Activated T-cell treated with anti-CD3 and anti-CD28 coated beads for 1 hour (primary cell): Measurements from ENCODE around the gene ROBO3.
A peak's percentile ranks its signal among the peaks of the same experiment; 100 is the strongest.

Experiments used
- DNase-seq: peaks from one replicate; pipeline ENCODE4 v3.0.0-alpha.2; 2020; ENCODE audit warnings: low read depth

The ROBO3 gene

DNA sequence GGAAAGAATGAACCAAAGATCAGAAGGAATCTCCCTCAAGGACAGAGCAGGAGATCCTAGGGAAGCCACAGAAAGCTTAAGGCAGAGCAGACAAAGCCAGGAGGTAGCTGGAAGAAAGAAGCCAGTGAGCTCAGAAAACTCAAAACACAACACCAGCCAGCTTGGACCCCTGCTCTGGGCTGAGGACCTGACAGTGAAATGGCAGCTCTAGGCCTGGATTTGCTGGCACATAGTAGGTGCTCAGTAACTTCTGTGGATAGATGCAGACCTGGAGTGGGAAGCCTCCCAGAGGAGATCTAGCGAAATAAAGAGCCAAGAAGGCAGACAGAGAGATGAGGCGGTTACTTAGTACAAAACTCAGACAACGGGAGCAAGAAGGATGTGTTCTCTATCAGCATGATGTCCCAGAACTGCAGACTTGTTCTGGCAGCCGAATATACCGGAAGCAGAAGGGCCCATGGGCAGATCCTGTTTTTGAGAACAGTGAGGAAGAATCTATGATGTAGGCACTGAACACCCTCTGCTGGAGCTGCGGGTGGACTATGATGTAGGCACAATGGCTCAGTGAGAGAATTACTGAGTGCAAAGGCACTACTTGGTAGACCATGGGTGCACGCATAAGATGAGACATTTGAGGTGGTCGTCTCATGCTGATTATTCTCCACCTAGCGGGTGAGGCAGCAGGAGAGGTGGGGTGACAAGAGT, 27.7 kb downstream of the ROBO3 start:
- DNase-seq = no peak

DNA sequence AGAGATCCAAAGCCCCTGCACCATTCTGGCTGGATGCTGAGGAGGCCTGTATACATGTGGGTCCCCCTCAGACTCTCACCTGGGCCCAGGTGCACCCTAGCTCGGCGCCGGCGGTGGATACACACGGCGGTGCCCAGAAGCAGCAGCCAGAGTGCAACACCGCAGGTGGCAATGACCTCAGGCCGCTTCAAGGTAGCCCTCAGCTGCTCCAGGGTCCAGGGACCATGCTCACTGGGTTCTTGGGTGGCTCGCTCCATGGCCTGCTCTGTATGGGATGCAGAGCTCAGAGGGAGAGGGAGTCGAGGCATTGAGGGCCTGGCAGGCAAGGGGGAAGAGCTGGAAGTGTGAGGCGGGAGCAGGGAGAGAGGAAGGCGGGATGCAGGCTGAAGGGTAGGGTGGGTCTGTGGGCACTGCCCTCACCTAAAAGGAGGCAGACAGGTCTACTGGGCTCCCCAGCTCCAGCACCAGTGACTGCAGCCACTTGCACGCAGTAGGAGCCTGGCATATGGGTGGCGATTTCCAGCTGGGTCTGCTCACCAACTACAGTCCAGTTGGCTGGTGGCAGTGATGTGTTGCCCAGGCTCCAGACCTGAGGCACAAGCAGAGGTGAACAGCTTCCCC, 28.7 kb downstream of the ROBO3 start:
- no peak for DNase-seq

GRCh38 chr11:124894606-124895430, 29.6 kb downstream of the ROBO3 start:
- no peak for DNase-seq

DNA sequence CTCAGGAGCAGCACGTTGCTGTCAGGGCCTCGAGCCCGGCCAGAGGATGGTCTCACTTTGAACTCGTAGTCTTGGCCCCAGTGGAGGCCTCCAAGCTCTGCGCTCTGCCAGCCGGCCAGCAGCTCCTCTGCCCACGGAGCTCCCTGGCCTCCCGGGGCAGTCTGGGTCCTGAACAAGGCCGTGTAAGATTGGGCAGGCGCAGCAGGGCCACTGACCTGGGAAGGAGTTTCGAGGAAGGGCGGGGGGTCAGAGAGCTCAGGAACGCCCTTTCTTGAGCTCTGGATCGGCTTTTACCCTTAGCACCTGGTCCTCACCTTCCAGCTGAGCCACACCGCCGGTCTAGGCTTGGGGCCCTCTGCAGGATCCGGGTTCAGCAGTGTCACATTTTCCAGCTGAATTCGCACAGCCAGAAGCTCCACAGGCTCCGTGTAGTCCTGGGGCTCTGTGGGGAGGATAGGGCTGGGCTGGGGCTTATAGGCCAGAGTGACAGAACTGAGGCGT, 30.3 kb downstream of the ROBO3 start:
- DNase-seq = no peak

- DNase-seq = no peak
These were observed 31.0 kb downstream of the ROBO3 start for GRCh38 chr11:124896071-124896750.

- no peak for DNase-seq
These were observed 31.7 kb downstream of the ROBO3 start for GRCh38 chr11:124896821-124897391.

DNA sequence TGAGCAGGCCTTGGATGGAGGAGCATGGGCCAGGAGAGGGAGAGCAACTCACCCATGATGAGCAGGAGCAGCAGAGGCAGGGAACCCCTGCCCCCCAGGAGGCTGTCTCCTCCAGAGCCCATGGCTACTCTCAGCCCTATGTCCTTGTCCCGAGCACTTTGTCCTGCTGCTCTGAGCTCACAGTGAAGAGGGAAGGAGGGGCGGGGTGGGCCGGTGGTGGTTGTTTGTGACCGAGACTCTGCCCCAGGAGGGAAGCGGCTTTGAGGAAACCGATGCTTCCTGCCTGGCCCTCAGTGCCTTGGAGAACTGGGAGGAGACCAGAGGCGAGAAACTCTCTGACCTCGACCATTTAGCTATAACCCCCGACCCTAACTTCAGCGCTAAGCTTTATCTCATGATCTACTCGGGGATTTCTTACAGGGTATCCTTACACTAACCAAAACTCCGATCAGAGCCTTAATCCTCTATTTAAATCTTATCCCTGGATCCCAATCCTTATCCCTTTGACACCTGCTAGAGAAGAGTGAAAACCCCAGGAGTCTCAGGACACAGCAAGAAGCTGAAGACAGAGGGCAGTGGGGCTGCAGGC, 32.5 kb downstream of the ROBO3 start, which contains the start of gene ROBO4:
TSS of gene ROBO4 (minus strand) at position 192 of the 589 bp plus-strand sequence. CDS start at position 122, 70 bp downstream.
- DNase-seq = no peak

DNA sequence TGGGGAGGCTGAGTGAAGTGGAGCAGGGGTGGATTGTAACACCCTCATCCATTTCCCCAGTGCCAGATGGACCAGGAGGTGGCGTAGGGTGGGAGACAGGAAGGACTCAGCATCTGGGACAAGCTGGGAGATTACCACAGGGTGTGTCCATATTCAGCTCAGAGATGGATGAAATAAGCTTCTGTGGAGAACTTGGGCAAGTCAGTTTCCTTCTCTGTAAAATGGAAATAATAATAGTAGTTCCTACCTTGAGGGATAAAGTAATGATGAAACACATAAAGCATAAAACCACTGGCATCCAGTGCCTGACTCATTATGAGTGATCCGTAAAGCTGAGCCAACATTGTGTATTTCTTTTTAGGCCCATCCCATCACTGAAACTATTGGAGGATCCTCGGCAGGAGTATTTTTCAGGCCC, 33.0 kb downstream of the ROBO3 start:
- no peak for DNase-seq

DNA sequence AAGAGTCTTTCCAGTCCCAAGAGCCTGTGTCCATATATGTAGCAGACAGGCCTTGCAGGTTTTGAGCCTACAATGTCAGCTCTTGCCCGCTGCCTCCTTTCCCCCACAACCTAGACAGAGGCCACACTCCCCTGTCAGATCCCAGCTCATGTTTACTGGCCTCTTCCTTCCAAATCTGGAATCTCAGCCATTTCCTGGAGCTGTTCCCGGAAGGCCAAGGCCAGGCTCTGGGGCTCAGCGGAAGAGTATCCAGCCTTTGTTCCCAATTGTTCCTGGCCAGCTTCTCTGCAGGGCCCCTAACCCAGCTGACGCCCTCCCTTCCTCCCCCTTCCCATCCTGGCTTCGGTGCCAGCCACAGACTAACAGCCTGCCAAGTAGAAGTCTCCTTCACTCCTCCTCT, 33.5 kb downstream of the ROBO3 start:
- no peak for DNase-seq

GRCh38 chr11:124899383-124900145, 34.3 kb downstream of the ROBO3 start:
- DNase-seq = no peak

DNA sequence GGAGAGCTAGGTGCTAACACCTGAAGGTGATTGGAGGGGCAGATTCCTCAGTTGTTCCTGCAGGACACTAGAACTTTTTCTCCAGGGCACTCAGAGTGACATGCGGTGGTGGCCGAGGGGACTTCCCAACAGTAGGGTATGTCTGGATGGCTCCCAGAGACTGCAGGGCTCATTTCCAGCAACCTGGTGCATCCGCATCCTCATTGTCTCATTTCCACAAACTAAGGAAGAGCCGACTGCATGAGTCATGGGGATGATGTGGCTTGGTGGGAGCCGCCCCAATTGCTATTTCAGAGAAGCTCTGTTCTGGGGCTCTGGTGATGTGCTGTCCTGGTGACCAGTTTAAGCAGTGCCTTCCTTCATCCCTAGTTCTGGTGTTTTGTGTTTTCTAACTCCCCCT, 35.2 kb downstream of the ROBO3 start:
- DNase-seq = no peak

- no peak for DNase-seq
These were observed 37.4 kb downstream of the ROBO3 start for GRCh38 chr11:124902616-124903015.

GRCh38 chr11:124915541-124916369, 50.5 kb downstream of the ROBO3 start:
- DNase-seq = no peak

GRCh38 chr11:124916370-124916710, 51.1 kb downstream of the ROBO3 start:
- DNase-seq = no peak

DNA sequence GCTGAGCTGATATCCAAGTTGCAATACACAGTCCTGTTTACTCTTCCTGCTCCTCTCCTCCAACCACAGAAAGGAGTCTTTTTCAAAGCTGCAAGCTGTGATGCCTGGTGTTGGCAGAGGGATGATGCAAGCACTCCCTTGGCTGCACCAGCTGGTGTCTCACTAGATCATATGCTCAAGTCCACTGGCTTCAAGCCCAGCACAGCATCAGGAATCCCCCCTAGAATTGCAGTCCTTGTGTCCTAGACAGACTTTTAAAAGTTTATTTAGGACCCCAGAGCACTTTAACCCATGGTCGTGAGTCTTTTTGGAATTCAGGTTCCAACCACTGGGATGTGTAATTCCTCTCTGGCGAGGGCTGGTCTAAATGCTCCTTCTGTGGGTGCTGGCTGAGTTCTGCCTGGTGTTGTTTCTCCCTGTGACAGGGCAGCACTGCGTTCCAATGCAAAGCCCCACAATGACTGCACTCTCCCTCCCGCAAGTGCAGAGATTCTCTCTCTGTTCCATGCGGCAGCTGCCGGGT, 51.9 kb downstream of the ROBO3 start:
- no peak for DNase-seq

- no peak for DNase-seq
These were observed 53.7 kb downstream of the ROBO3 start, which contains the start of gene HEPN1 for GRCh38 chr11:124918950-124919349. HEPN1 (plus strand) TSS chr11:124919250.

- DNase-seq = no peak
These were observed 54.7 kb downstream of the ROBO3 start for GRCh38 chr11:124919898-124920297.

GRCh38 chr11:124920356-124920755, 55.1 kb downstream of the ROBO3 start:
- DNase-seq = no peak

DNA sequence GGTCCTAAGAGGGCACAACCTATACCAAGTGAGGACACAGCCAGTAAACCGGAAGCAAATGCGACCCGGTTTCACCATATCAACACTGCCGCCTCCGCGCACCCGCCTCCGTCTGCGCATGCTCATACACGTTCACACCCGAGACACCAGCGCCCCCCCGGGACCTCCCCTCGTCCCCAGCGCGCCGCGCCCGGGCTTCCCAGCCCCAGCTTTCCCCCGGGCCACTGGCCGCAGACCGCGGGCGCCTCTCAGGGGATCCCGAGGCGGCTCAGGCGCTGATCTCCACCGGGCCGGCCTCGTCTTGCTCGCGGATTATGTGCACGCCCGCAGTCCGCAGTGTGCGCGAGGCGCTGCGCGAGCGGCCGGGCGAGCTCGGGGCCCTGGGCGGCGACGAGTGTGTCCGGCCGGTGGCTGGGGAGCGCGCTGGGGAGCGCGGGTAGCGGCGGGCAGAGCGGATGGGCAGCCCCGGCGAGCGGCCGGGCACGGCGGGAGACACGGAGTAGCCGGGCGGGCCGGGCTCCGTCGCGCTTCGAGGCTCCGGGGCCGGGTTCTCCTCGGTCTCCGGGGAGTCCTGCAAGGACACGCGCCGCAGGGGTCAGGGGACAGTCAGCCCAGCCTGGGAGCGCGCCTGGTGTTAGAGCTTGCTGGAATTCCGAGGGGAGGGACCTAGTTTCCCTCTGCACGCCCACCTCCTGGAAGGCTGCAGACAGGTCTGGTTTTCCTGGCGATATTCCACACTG, 55.8 kb downstream of the ROBO3 start:
- peak; percentile 76 for DNase-seq
